ENCODE results near the gene MCF2L. TPM values are rescaled to one million over a fixed set of nuclear protein-coding genes. Genes with fewer than 3 reads are reported as not detected.

The MCF2L gene
- total and polyA plus RNA-seq, 5 donors, result 18.0 to 47.5 (median 33.2) TPM

DNA sequence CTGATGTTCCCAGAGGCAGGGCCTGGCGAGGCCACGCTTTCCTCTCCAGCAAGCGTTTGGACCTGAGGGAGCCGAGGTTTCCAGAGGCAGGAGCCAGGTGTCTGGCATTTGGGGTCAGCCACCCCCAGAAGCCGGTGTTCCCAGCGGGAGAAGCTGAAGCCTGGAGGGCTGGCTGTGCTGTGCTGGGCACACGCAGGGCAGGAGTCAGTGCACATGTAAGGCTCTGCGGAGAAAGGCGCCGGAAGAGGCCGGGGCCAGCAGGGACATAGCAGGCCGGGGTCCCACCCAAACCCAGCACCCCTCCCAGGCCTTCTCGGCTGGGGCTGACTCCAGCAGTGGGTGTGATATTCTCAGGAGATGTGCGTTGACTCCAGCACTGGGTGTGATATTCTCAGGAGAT is 31.6 kb downstream of the MCF2L start:
- DNase-seq (no peak), ATAC-seq (no peak)
- no peaks in the 10 kb centered on the region for H3K27me3 ChIP-seq (ENCODE audit: control insufficient read depth, insufficient read depth)
- no peaks in the 10 kb centered on the region for H3K4me1 ChIP-seq (ENCODE audit: control insufficient read depth, insufficient read depth, low read length)
- H3K27ac ChIP-seq (ENCODE audit: low read length), result no peak overlapping the region
- 76% methylated on average over 14 of the region's 14 CpGs for WGBS
- H3K9me3 ChIP-seq (ENCODE audit: control insufficient read depth, low read length), result no peaks in the 10 kb centered on the region
- no peak overlapping the region for H3K4me3 ChIP-seq (ENCODE audit: low read length)
- intact Hi-C loops (cut with DNase I), result loop anchor here in 2 of 4 donors (10.0 kb wide), 1 partner anchor 56 kb away; no protein-coding TSS in a partner anchor

- peak in 2 of 3 donors; percentile 40 to 81 for DNase-seq
These were observed 32.5 kb downstream of the MCF2L start for GRCh38 chr13:113001241-113002140.

GRCh38 chr13:113002206-113002912 is 33.3 kb downstream of the MCF2L start:
- DNase-seq, result no peak
- WGBS, result 56% methylated on average over 16 of the region's 16 CpGs
- peak in 1 of 2 donors; percentile 10 for ATAC-seq
- H3K27me3 ChIP-seq (ENCODE audit: control insufficient read depth, insufficient read depth), result no peaks in the 10 kb centered on the region
- intact Hi-C loops (cut with DNase I), result loop anchor here in 2 of 4 donors (10.0 kb wide), 1 partner anchor 58 kb away; no protein-coding TSS in a partner anchor
- no peak overlapping the region for H3K27ac ChIP-seq (ENCODE audit: low read length)
- no peak overlapping the region for H3K4me3 ChIP-seq (ENCODE audit: low read length)
- no peaks in the 10 kb centered on the region for H3K4me1 ChIP-seq (ENCODE audit: control insufficient read depth, insufficient read depth, low read length)
- no peaks in the 10 kb centered on the region for H3K9me3 ChIP-seq (ENCODE audit: control insufficient read depth, low read length)

More at GRCh38 chr13:113001241-113002140, 32.5 kb downstream of the MCF2L start:
- Histone ChIP-seq H3K4me1 (ENCODE audit: control insufficient read depth, insufficient read depth, low read length) (no peaks in the 10 kb centered on the region), H3K9me3 (ENCODE audit: control insufficient read depth, low read length) (no peaks in the 10 kb centered on the region), H3K27me3 (ENCODE audit: control insufficient read depth, insufficient read depth) (no peaks in the 10 kb centered on the region), H3K27ac (ENCODE audit: low read length) (no peak overlapping the region), H3K4me3 (ENCODE audit: low read length) (peak overlapping the region; percentile 4)
- 18% methylated on average over 51 of the region's 51 CpGs for WGBS
- ATAC-seq, result peak; percentile 48 to 63
- intact Hi-C loops (cut with DNase I), result loop anchor here in 2 of 4 donors (10.0 kb wide), 1 partner anchor 57 kb away; no protein-coding TSS in a partner anchor

DNA sequence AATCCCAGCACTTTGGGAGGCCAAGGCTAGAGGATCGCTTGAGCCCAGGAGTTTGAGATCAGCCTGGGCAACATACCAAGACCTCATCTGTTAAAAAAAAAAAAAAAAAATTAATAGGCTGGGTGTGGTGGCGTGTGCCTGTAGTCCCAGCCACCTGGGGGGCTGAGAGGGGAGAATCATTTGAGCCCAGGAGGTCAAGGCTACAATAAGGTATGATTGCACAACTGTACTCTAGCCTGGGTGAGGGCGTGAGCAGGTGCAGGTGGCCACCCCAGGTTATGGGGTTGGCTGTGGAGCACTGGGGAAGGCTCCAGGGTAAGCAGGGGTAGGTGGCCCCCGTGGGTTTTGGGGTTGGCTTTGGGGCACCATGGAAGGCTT is 33.9 kb downstream of the MCF2L start:
- Histone ChIP-seq H3K27ac (ENCODE audit: low read length) (no peak overlapping the region), H3K9me3 (ENCODE audit: control insufficient read depth, low read length) (no peaks in the 10 kb centered on the region), H3K4me3 (ENCODE audit: low read length) (no peak overlapping the region), H3K27me3 (ENCODE audit: control insufficient read depth, insufficient read depth) (no peaks in the 10 kb centered on the region), H3K4me1 (ENCODE audit: control insufficient read depth, insufficient read depth, low read length) (no peaks in the 10 kb centered on the region)
- 95% methylated on average over 4 of the region's 4 CpGs for WGBS
- DNase-seq, result no peak
- ATAC-seq, result no peak
- intact Hi-C loops (cut with DNase I), result loop anchor here in 2 of 4 donors (10.0 kb wide), 1 partner anchor 58 kb away; no protein-coding TSS in a partner anchor

DNA sequence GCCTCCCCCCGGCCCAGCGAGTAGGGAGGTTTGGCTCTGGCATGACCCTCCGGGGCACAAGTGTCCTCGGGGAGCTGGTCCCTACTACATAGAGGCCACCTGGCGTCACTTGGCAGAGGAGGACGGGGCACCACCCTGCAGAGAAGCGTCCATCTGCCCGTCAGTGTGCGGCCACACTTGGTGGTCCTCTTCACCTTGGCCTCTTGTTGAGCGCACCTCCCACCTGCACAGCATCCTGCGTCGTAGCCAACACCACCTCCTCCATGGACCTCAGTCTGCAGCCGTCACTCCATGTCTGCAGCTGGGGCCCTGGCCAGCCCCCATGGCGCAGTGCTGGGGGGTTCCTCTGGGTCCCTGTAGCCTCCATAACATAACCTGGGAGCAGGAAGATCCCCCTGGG is 35.1 kb downstream of the MCF2L start:
- no peak overlapping the region for H3K27ac ChIP-seq (ENCODE audit: low read length)
- no peak overlapping the region for H3K4me3 ChIP-seq (ENCODE audit: low read length)
- ATAC-seq, result no peak
- H3K4me1 ChIP-seq (ENCODE audit: control insufficient read depth, insufficient read depth, low read length), result no peaks in the 10 kb centered on the region
- H3K27me3 ChIP-seq (ENCODE audit: control insufficient read depth, insufficient read depth), result no peaks in the 10 kb centered on the region
- 86% methylated on average over 14 of the region's 14 CpGs for WGBS
- H3K9me3 ChIP-seq (ENCODE audit: control insufficient read depth, low read length), result no peaks in the 10 kb centered on the region
- intact Hi-C loops (cut with DNase I), result loop anchor here in 2 of 4 donors (10.0 kb wide), 1 partner anchor 59 kb away; no protein-coding TSS in a partner anchor
- no peak for DNase-seq

DNA sequence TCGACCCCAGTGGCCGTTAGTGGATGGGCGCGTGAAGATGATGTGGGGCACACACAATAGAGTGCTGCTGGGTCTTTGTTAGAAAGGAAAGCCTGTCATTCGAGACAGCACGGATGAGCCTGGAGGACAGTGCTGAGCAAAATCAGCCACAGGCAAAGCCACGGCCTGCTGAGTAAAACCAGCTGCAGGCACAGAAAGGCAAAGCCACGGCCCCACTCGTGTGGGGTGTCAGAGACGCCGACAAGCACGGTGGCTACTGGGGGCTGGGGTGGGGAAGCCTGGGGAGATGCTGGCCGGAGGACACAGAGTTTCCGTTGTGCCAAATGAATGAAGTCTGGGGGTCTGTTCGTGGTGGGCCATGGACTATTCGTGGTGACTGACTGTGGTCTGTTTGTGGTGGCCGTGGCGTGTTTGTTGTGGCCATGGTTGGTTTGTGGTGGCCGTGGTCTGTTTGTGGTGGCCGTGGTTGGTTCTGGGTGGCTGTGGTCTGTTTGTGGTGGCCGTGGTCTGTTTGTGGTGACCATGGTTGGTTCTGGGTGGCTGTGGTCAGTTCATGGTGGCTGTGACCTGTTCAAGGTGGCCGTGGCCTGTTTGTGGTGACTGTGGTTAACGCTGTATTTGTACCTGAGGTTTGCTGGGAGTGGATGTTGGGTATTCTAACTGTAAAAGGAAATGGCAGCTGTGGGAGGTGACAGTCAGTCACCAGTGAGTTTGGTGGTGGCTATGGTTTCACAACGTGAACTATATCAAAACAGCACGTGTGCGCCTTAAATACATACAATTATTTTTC is 36.3 kb downstream of the MCF2L start:
- WGBS, result 86% methylated on average over 26 of the region's 26 CpGs
- intact Hi-C loops (cut with DNase I), result loop anchor here in 2 of 4 donors (10.0 kb wide), 1 partner anchor 60 kb away; no protein-coding TSS in a partner anchor

DNA sequence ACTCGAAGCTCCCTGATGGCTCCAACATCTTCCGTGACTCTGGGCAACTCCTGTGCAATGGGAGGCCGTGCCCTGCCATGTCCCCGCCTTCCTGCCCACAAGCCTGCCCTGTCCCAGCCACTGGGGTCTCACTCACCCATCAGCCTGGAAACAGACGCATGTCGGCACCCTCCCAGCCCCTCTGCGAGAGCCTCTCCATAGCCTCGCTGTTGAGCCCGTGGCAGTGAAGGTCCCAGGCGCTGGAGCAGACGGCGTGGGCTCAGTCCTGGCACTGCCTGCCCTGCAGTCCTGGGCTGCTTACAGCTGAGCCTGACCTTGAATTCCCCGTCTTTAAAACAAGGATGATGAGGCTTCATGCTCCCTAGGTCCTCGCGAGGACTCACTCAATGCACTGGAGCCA is 37.0 kb downstream of the MCF2L start:
- DNase-seq (no peak), ATAC-seq (no peak)
- Histone ChIP-seq H3K4me1 (ENCODE audit: control insufficient read depth, insufficient read depth, low read length) (no peaks in the 10 kb centered on the region), H3K27me3 (ENCODE audit: control insufficient read depth, insufficient read depth) (no peaks in the 10 kb centered on the region), H3K27ac (ENCODE audit: low read length) (no peak overlapping the region), H3K9me3 (ENCODE audit: control insufficient read depth, low read length) (no peaks in the 10 kb centered on the region), H3K4me3 (ENCODE audit: low read length) (no peak overlapping the region)
- intact Hi-C loops (cut with DNase I), result loop anchor here in 2 of 4 donors (10.0 kb wide), 1 partner anchor 61 kb away; no protein-coding TSS in a partner anchor
- WGBS, result 87% methylated on average over 15 of the region's 15 CpGs

More for the DNA sequence above, 36.3 kb downstream of the MCF2L start:
- Histone ChIP-seq H3K9me3 (ENCODE audit: control insufficient read depth, low read length) (no peaks in the 10 kb centered on the region), H3K27me3 (ENCODE audit: control insufficient read depth, insufficient read depth) (no peaks in the 10 kb centered on the region), H3K4me3 (ENCODE audit: low read length) (no peak overlapping the region), H3K27ac (ENCODE audit: low read length) (no peak overlapping the region), H3K4me1 (ENCODE audit: control insufficient read depth, insufficient read depth, low read length) (no peaks in the 10 kb centered on the region)
- ATAC-seq (no peak), DNase-seq (no peak)

DNA sequence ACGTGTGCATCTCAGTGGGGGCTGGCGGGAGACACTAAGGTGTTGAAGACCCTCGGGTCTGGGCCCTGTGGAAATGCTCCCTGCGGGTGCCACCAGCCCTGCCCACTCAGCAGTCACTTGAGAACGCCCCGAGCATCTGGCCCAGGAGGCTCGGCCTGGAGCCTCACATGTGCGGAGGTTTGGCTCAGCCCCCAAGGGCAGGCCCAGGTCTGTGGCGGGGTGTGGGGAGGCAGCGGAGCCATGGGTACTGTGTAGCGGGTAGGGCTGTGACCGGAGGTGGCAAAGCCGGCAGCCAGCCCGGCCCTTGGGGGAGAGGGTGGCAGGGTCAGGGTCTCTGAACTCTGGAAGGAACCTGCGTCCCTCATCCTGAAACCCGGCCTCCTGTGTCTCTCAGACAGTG is 37.6 kb downstream of the MCF2L start:
- Histone ChIP-seq H3K4me3 (ENCODE audit: low read length) (no peak overlapping the region), H3K27me3 (ENCODE audit: control insufficient read depth, insufficient read depth) (no peaks in the 10 kb centered on the region), H3K9me3 (ENCODE audit: control insufficient read depth, low read length) (no peaks in the 10 kb centered on the region), H3K27ac (ENCODE audit: low read length) (no peak overlapping the region), H3K4me1 (ENCODE audit: control insufficient read depth, insufficient read depth, low read length) (no peaks in the 10 kb centered on the region)
- intact Hi-C loops (cut with DNase I), result loop anchor here in 2 of 4 donors (10.0 kb wide), 1 partner anchor 62 kb away; no protein-coding TSS in a partner anchor
- ATAC-seq (no peak), DNase-seq (no peak)
- WGBS, result 88% methylated on average over 16 of the region's 16 CpGs

DNA sequence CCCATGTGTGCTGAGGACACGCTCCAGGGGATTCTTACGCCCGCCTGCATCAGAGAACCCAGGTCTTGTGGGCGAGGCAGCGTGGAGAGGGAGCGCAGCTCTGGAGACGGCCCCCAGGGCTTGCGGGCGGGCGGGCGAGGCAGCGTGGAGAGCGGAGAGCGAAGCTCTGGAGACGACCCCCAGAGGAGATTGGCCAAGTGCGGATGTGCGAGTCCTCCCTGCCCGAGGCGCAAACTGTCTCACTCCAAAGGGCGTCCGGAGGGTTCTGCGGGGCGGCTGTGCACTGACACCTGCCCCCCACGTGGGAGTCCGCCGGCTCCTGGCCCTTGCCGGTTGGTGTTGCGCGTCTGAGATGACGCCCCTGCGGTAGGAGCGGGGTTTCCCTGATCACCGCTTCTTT is 39.8 kb downstream of the MCF2L start:
- H3K27me3 ChIP-seq (ENCODE audit: control insufficient read depth, insufficient read depth), result no peaks in the 10 kb centered on the region
- ATAC-seq, result peak in 1 of 2 donors; percentile 6
- no peaks in the 10 kb centered on the region for H3K9me3 ChIP-seq (ENCODE audit: control insufficient read depth, low read length)
- no peaks in the 10 kb centered on the region for H3K4me1 ChIP-seq (ENCODE audit: control insufficient read depth, insufficient read depth, low read length)
- intact Hi-C loops (cut with DNase I), result loop anchor here in 2 of 4 donors (10.0 kb wide), 1 partner anchor 64 kb away; no protein-coding TSS in a partner anchor
- DNase-seq, result no peak
- H3K27ac ChIP-seq (ENCODE audit: low read length), result no peak overlapping the region
- 81% methylated on average over 33 of the region's 33 CpGs for WGBS
- no peak overlapping the region for H3K4me3 ChIP-seq (ENCODE audit: low read length)

Measured in right cardiac atrium (tissue), 5 donors.